ENCODE results near the gene MS4A10.
"Not testable (repeated sequence)": the region's sequence is repeated elsewhere in the genome, so short reads cannot be mapped to it uniquely, and the experiment has no call there.

MS4A10 gene

GRCh38 chr11:60785136-60785535 is at the start of gene MS4A10:
Gene MS4A10 (plus strand): TSS chr11:60785333. CDS start chr11:60790336, 5,003 bp downstream.
- DNase-seq (ENCODE audit: low spot score): no peak

GRCh38 chr11:60739114-60739513 is 46.0 kb upstream of the MS4A10 start:
- no peak for DNase-seq (ENCODE audit: low spot score)

GRCh38 chr11:60740573-60740972 is 44.6 kb upstream of the MS4A10 start:
- DNase-seq (ENCODE audit: low spot score): no peak

- no peak for DNase-seq (ENCODE audit: low spot score)
Observed at GRCh38 chr11:60741421-60741820, 43.7 kb upstream of the MS4A10 start.

GRCh38 chr11:60743058-60743457 is 42.1 kb upstream of the MS4A10 start:
- no peak for DNase-seq (ENCODE audit: low spot score)

- DNase-seq (ENCODE audit: low spot score): no peak
Observed at GRCh38 chr11:60744114-60744513, 41.0 kb upstream of the MS4A10 start.

GRCh38 chr11:60747359-60747873 is 37.7 kb upstream of the MS4A10 start:
- DNase-seq (ENCODE audit: low spot score): no peak

- DNase-seq (ENCODE audit: low spot score): no peak
Observed at GRCh38 chr11:60748225-60748624, 36.9 kb upstream of the MS4A10 start.

- no peak for DNase-seq (ENCODE audit: low spot score)
Observed at GRCh38 chr11:60748821-60749220, 36.3 kb upstream of the MS4A10 start.

GRCh38 chr11:60750911-60751310 is 34.2 kb upstream of the MS4A10 start:
- DNase-seq (ENCODE audit: low spot score): no peak

GRCh38 chr11:60753309-60753708 is 31.8 kb upstream of the MS4A10 start:
- no peak for DNase-seq (ENCODE audit: low spot score)

- DNase-seq (ENCODE audit: low spot score): no peak
Observed at GRCh38 chr11:60754887-60755286, 30.2 kb upstream of the MS4A10 start.

- no peak for DNase-seq (ENCODE audit: low spot score)
Observed at GRCh38 chr11:60756307-60757032, 28.7 kb upstream of the MS4A10 start, which contains the start of gene MS4A15. Gene MS4A15 (plus strand): TSS chr11:60756867. CDS start chr11:60763734, 6,867 bp downstream.

GRCh38 chr11:60757231-60757800 is 27.8 kb upstream of the MS4A10 start:
- DNase-seq (ENCODE audit: low spot score): no peak

- not testable (repeated sequence) for DNase-seq (ENCODE audit: low spot score)
Observed at GRCh38 chr11:60758671-60759070, 26.5 kb upstream of the MS4A10 start.

- DNase-seq (ENCODE audit: low spot score): not testable (repeated sequence)
Observed at GRCh38 chr11:60759438-60760225, 25.5 kb upstream of the MS4A10 start.

- DNase-seq (ENCODE audit: low spot score): no peak
Observed at GRCh38 chr11:60761436-60762190, 23.5 kb upstream of the MS4A10 start.

- DNase-seq (ENCODE audit: low spot score): no peak
Observed at GRCh38 chr11:60762851-60763691, 22.1 kb upstream of the MS4A10 start.

- no peak for DNase-seq (ENCODE audit: low spot score)
Observed at GRCh38 chr11:60763692-60764369, 21.3 kb upstream of the MS4A10 start.

GRCh38 chr11:60764879-60765278 is 20.3 kb upstream of the MS4A10 start:
- DNase-seq (ENCODE audit: low spot score): no peak
